Measurements from ENCODE around the gene PGAM1. TPM values are rescaled to one million over a fixed set of nuclear protein-coding genes. Genes with fewer than 3 reads are reported as not detected.
"Not testable (repeated sequence)": the region's sequence is repeated elsewhere in the genome, so short reads cannot be mapped to it uniquely, and the experiment has no call there.

PGAM1 gene
- total RNA-seq, 1 donor from 2014 or later, result 57.9 TPM

DNA sequence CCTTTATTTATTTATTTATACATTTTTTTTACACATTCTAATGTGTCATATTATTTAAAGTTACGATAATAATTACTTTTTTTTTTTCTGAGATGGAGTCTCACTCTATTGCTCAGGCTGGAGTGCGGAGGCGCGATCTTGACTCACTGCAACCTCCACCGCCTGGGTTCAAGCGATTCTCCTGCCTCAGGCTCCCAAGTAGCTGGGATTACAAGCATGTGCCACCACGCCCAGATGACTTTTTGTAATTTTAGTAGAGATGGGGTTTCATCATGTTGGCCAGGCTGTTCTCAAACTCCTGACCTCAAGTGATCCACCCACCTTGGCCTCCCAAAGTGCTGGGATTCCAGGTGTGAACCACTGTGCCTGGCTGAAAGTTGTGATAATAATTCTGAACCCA lies 19.5 kb upstream of the PGAM1 start:
- H3K4me3 ChIP-seq (ENCODE audit: low read length in 3 of 3); H3K9ac ChIP-seq (ENCODE audit: low read depth in 1 of 3, low read length in 3 of 3); H3K9me3 ChIP-seq (ENCODE audit: control insufficient read depth in 3 of 3, low read length in 3 of 3); H3K4me1 ChIP-seq (ENCODE audit: control insufficient read depth in 3 of 3, insufficient read depth in 3 of 3, low read length in 3 of 3); H3K27ac ChIP-seq (ENCODE audit: low read depth, low read length); H3K36me3 ChIP-seq (ENCODE audit: control insufficient read depth in 3 of 3, insufficient read depth in 3 of 3, low read length in 3 of 3); H3K27me3 ChIP-seq (ENCODE audit: control insufficient read depth in 3 of 3, insufficient read depth in 3 of 3, low read length in 3 of 3): not testable (repeated sequence)

DNA sequence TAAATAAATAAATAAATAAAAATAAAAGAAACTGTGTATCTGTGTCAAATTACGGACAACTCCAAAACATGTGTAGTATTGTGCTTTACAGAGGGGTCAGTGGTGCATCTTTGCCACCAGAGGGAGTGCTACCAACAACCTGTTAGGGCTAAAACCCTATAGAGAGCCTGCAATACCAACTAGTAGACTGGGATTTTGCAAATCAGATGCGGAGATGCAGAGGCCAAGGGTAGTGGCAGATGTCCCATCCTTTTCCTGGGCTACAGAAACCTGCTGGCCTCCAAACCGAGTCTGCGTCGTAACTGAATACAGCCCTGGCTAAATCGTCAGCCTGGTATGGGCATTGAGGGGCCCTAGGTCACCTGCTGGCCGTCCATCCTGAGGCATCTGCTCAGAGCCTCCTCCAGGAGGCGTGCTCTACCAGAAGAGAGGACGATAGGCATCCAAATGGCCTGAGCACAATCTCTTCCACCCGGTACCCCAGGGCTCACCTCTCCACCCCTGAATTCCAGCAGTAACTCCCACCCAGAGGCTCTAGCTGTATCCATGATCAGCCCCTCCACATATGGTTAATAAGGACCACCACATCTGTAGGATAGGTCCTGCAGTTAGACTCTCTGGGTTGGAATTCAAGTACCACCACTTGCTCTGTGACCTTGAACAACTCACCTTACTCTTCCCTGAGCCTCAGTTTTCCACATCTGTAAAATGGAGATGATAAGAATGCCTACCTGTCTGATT lies 18.6 kb upstream of the PGAM1 start:
- Histone ChIP-seq H3K9me3 (ENCODE audit: control insufficient read depth in 3 of 3, low read length in 3 of 3) (no peaks in the 10 kb centered on the region), H3K27ac (ENCODE audit: low read depth, low read length) (no peak overlapping the region), H3K27me3 (ENCODE audit: control insufficient read depth in 3 of 3, insufficient read depth in 3 of 3, low read length in 3 of 3) (no peaks in the 10 kb centered on the region), H3K4me3 (ENCODE audit: low read length in 3 of 3) (peak overlapping the region in 2 of 3 donors; percentile 56), H3K36me3 (ENCODE audit: control insufficient read depth in 3 of 3, insufficient read depth in 3 of 3, low read length in 3 of 3) (no peaks in the 10 kb centered on the region), H3K4me1 (ENCODE audit: control insufficient read depth in 3 of 3, insufficient read depth in 3 of 3, low read length in 3 of 3) (peaks cover 4 to 6% (median 4%) of the 10 kb centered on the region in 3 donors), H3K9ac (ENCODE audit: low read depth in 1 of 3, low read length in 3 of 3) (peak overlapping the region in 1 of 3 donors; percentile 16)

DNA sequence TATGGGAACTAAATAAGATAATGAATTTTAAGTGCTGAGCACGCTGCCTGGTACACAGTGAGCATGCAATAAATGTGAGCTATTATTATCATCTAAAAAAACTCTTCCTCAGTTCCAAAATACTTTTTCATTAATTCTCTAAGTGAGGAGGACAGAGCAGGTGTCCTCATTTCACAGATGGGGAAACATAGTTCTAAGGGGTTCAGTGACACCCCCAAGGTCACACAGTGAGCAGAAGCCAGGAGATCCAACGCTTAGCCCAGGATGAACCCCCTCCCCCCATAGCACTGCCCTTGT lies 18.1 kb upstream of the PGAM1 start:
- no peaks in the 10 kb centered on the region for H3K27me3 ChIP-seq (ENCODE audit: control insufficient read depth in 3 of 3, insufficient read depth in 3 of 3, low read length in 3 of 3)
- no peak overlapping the region for H3K9ac ChIP-seq (ENCODE audit: low read depth in 1 of 3, low read length in 3 of 3)
- no peak overlapping the region for H3K27ac ChIP-seq (ENCODE audit: low read depth, low read length)

GRCh38 chr10:97408496-97408992 lies 17.4 kb upstream of the PGAM1 start:
- Histone ChIP-seq H3K9me3 (ENCODE audit: control insufficient read depth in 3 of 3, low read length in 3 of 3) (no peaks in the 10 kb centered on the region), H3K9ac (ENCODE audit: low read depth in 1 of 3, low read length in 3 of 3) (no peak overlapping the region), H3K4me3 (ENCODE audit: low read length in 3 of 3) (no peak overlapping the region), H3K27ac (ENCODE audit: low read depth, low read length) (no peak overlapping the region), H3K36me3 (ENCODE audit: control insufficient read depth in 3 of 3, insufficient read depth in 3 of 3, low read length in 3 of 3) (no peaks in the 10 kb centered on the region), H3K27me3 (ENCODE audit: control insufficient read depth in 3 of 3, insufficient read depth in 3 of 3, low read length in 3 of 3) (no peaks in the 10 kb centered on the region), H3K4me1 (ENCODE audit: control insufficient read depth in 3 of 3, insufficient read depth in 3 of 3, low read length in 3 of 3) (peaks cover 4 to 6% (median 4%) of the 10 kb centered on the region in 3 donors)

More for the DNA sequence above, 18.1 kb upstream of the PGAM1 start:
- Histone ChIP-seq H3K9me3 (ENCODE audit: control insufficient read depth in 3 of 3, low read length in 3 of 3) (no peaks in the 10 kb centered on the region), H3K36me3 (ENCODE audit: control insufficient read depth in 3 of 3, insufficient read depth in 3 of 3, low read length in 3 of 3) (no peaks in the 10 kb centered on the region), H3K4me3 (ENCODE audit: low read length in 3 of 3) (no peak overlapping the region), H3K4me1 (ENCODE audit: control insufficient read depth in 3 of 3, insufficient read depth in 3 of 3, low read length in 3 of 3) (peaks cover 4 to 6% (median 4%) of the 10 kb centered on the region in 3 donors)

GRCh38 chr10:97411406-97411805 lies 14.6 kb upstream of the PGAM1 start:
- Histone ChIP-seq H3K27ac (ENCODE audit: low read depth, low read length) (no peak overlapping the region), H3K27me3 (ENCODE audit: control insufficient read depth in 3 of 3, insufficient read depth in 3 of 3, low read length in 3 of 3) (no peaks in the 10 kb centered on the region), H3K36me3 (ENCODE audit: control insufficient read depth in 3 of 3, insufficient read depth in 3 of 3, low read length in 3 of 3) (no peaks in the 10 kb centered on the region), H3K4me1 (ENCODE audit: control insufficient read depth in 3 of 3, insufficient read depth in 3 of 3, low read length in 3 of 3) (peaks cover 4 to 6% (median 4%) of the 10 kb centered on the region in 3 donors), H3K9ac (ENCODE audit: low read depth in 1 of 3, low read length in 3 of 3) (no peak overlapping the region), H3K9me3 (ENCODE audit: control insufficient read depth in 3 of 3, low read length in 3 of 3) (no peaks in the 10 kb centered on the region), H3K4me3 (ENCODE audit: low read length in 3 of 3) (no peak overlapping the region)

- H3K27me3 ChIP-seq (ENCODE audit: control insufficient read depth in 3 of 3, insufficient read depth in 3 of 3, low read length in 3 of 3), result no peaks in the 10 kb centered on the region
- H3K4me1 ChIP-seq (ENCODE audit: control insufficient read depth in 3 of 3, insufficient read depth in 3 of 3, low read length in 3 of 3), result no peaks in the 10 kb centered on the region
- H3K9me3 ChIP-seq (ENCODE audit: control insufficient read depth in 3 of 3, low read length in 3 of 3), result no peaks in the 10 kb centered on the region
- no peak overlapping the region for H3K9ac ChIP-seq (ENCODE audit: low read depth in 1 of 3, low read length in 3 of 3)
- H3K36me3 ChIP-seq (ENCODE audit: control insufficient read depth in 3 of 3, insufficient read depth in 3 of 3, low read length in 3 of 3), result no peaks in the 10 kb centered on the region
- H3K27ac ChIP-seq (ENCODE audit: low read depth, low read length), result no peak overlapping the region
- no peak overlapping the region for H3K4me3 ChIP-seq (ENCODE audit: low read length in 3 of 3)
These were observed 13.1 kb upstream of the PGAM1 start for GRCh38 chr10:97412891-97413304.

DNA sequence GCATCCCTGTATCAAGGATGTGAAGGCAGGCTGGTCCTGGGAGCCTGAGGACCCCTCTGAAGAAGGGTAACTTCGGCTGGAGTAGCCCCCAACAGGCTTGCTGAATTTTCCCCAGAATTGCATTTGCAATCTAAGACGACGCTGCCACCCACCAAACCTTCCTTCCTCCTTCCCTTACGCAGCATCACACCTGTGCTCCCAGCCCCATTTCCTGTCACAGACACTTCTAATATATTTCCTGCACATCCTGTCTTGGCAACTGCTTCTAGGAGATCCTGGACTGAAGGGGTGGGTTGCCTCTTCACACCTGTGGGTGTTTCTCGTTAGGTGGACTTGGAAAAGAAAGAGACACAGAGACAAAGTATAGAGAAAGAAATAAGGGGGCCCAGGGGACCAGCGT lies 9.4 kb upstream of the PGAM1 start:
- Histone ChIP-seq H3K4me1 (ENCODE audit: control insufficient read depth in 3 of 3, insufficient read depth in 3 of 3, low read length in 3 of 3) (no peaks in the 10 kb centered on the region), H3K9ac (ENCODE audit: low read depth in 1 of 3, low read length in 3 of 3) (no peak overlapping the region), H3K27ac (ENCODE audit: low read depth, low read length) (no peak overlapping the region), H3K27me3 (ENCODE audit: control insufficient read depth in 3 of 3, insufficient read depth in 3 of 3, low read length in 3 of 3) (no peaks in the 10 kb centered on the region), H3K36me3 (ENCODE audit: control insufficient read depth in 3 of 3, insufficient read depth in 3 of 3, low read length in 3 of 3) (no peaks in the 10 kb centered on the region), H3K4me3 (ENCODE audit: low read length in 3 of 3) (no peak overlapping the region), H3K9me3 (ENCODE audit: control insufficient read depth in 3 of 3, low read length in 3 of 3) (no peaks in the 10 kb centered on the region)

DNA sequence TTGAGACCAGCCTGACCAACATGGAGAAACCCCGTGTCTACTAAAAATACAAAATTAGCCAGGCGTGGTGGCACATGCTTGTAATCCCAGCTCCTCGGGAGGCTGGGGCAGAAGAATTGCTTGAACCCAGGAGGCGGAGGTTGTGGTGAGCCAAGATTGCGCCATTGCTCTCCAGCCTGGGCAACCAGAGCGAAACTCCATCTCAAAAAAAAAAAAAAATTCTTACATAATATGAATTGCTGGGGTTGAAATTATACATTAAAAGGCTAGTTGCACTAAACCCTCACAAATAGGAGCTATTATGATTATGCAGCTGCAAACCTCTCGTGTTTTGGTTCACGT lies 2.3 kb upstream of the PGAM1 start:
- H3K27me3 ChIP-seq (ENCODE audit: control insufficient read depth in 3 of 3, insufficient read depth in 3 of 3, low read length in 3 of 3); H3K27ac ChIP-seq (ENCODE audit: low read depth, low read length); H3K36me3 ChIP-seq (ENCODE audit: control insufficient read depth in 3 of 3, insufficient read depth in 3 of 3, low read length in 3 of 3); H3K9ac ChIP-seq (ENCODE audit: low read depth in 1 of 3, low read length in 3 of 3); H3K4me3 ChIP-seq (ENCODE audit: low read length in 3 of 3); H3K9me3 ChIP-seq (ENCODE audit: control insufficient read depth in 3 of 3, low read length in 3 of 3): not testable (repeated sequence)
- peaks cover 11 to 14% (median 12%) of the 10 kb centered on the region in 3 donors for H3K4me1 ChIP-seq (ENCODE audit: control insufficient read depth in 3 of 3, insufficient read depth in 3 of 3, low read length in 3 of 3)

DNA sequence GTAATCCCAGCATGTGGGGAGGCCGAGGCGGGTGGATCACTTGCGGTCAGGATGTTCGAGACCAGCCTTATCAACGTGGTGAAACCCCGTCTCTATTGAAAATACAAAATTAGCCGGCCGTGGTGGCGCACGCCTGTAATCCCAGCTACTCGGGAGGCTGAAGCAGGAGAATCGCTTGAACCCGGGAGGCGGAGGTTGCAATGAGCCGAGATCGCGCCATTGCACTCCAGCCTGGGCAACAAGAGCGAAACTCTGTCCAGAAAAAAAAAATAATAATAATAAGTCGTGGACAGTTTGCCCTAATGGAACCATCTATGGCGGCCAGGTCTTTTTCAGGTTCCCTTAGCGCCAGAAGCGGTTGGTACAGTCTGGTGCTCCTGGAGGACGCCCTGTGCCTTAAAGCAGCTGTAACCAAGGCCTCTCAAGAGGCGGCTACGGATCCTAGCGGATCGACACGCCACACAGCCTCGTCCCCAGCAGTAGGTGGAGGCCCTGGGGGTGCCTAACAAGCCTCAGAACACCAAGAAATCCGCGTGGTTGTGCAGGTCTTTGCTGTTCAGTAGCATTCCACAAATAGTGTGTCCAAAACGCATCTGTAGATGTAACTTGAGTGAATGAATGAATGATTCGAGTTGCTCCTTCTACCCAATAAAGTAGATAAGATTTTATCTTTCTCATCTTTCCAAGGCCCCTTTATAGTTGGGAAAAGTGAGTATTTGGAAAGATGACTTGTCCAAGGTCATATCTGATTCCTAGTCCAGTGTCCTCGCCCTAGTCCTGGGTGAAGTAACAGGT lies 982 bp downstream of the PGAM1 start:
- H3K27ac ChIP-seq (ENCODE audit: low read depth, low read length), result peak overlapping the region; percentile 75
- peaks cover 15 to 33% (median 17%) of the 10 kb centered on the region in 3 donors for H3K36me3 ChIP-seq (ENCODE audit: control insufficient read depth in 3 of 3, insufficient read depth in 3 of 3, low read length in 3 of 3)
- peaks cover 11 to 14% (median 12%) of the 10 kb centered on the region in 3 donors for H3K4me1 ChIP-seq (ENCODE audit: control insufficient read depth in 3 of 3, insufficient read depth in 3 of 3, low read length in 3 of 3)
- peak overlapping the region; percentile 57 to 87 (median 86) for H3K9ac ChIP-seq (ENCODE audit: low read depth in 1 of 3, low read length in 3 of 3)
- H3K27me3 ChIP-seq (ENCODE audit: control insufficient read depth in 3 of 3, insufficient read depth in 3 of 3, low read length in 3 of 3), result no peaks in the 10 kb centered on the region
- H3K9me3 ChIP-seq (ENCODE audit: control insufficient read depth in 3 of 3, low read length in 3 of 3), result no peaks in the 10 kb centered on the region
- peak overlapping the region; percentile 68 to 94 (median 89) for H3K4me3 ChIP-seq (ENCODE audit: low read length in 3 of 3)

GRCh38 chr10:97427571-97428179 lies 1.7 kb downstream of the PGAM1 start:
- peaks cover 15 to 34% (median 19%) of the 10 kb centered on the region in 3 donors for H3K36me3 ChIP-seq (ENCODE audit: control insufficient read depth in 3 of 3, insufficient read depth in 3 of 3, low read length in 3 of 3)

More at GRCh38 chr10:97427571-97428179, 1.7 kb downstream of the PGAM1 start:
- H3K9me3 ChIP-seq (ENCODE audit: control insufficient read depth in 3 of 3, low read length in 3 of 3), result no peaks in the 10 kb centered on the region
- peak overlapping the region; percentile 68 to 94 (median 89) for H3K4me3 ChIP-seq (ENCODE audit: low read length in 3 of 3)
- H3K9ac ChIP-seq (ENCODE audit: low read depth in 1 of 3, low read length in 3 of 3), result peak overlapping the region; percentile 57 to 69 (median 64)
- H3K4me1 ChIP-seq (ENCODE audit: control insufficient read depth in 3 of 3, insufficient read depth in 3 of 3, low read length in 3 of 3), result peaks cover 11 to 14% (median 12%) of the 10 kb centered on the region in 3 donors
- H3K27me3 ChIP-seq (ENCODE audit: control insufficient read depth in 3 of 3, insufficient read depth in 3 of 3, low read length in 3 of 3), result no peaks in the 10 kb centered on the region
- peak overlapping the region; percentile 41 for H3K27ac ChIP-seq (ENCODE audit: low read depth, low read length)
